ENCODE data around the gene CYP2D6.
"Not testable (repeated sequence)": the region's sequence is repeated elsewhere in the genome, so short reads cannot be mapped to it uniquely, and the experiment has no call there.

The CYP2D6 gene

GRCh38 chr22:42158456-42159132, 28.0 kb upstream of the CYP2D6 start:
- no peak for DNase-seq (ENCODE audit: extremely low read depth in 1 of 2, low read depth in 1 of 2)

GRCh38 chr22:42156598-42156997, 26.0 kb upstream of the CYP2D6 start:
- DNase-seq (ENCODE audit: extremely low read depth in 1 of 2, low read depth in 1 of 2) = no peak

GRCh38 chr22:42156121-42156520, 25.5 kb upstream of the CYP2D6 start:
- DNase-seq (ENCODE audit: extremely low read depth in 1 of 2, low read depth in 1 of 2) = no peak

GRCh38 chr22:42155053-42155543, 24.5 kb upstream of the CYP2D6 start:
- no peak for DNase-seq (ENCODE audit: extremely low read depth in 1 of 2, low read depth in 1 of 2)

DNA sequence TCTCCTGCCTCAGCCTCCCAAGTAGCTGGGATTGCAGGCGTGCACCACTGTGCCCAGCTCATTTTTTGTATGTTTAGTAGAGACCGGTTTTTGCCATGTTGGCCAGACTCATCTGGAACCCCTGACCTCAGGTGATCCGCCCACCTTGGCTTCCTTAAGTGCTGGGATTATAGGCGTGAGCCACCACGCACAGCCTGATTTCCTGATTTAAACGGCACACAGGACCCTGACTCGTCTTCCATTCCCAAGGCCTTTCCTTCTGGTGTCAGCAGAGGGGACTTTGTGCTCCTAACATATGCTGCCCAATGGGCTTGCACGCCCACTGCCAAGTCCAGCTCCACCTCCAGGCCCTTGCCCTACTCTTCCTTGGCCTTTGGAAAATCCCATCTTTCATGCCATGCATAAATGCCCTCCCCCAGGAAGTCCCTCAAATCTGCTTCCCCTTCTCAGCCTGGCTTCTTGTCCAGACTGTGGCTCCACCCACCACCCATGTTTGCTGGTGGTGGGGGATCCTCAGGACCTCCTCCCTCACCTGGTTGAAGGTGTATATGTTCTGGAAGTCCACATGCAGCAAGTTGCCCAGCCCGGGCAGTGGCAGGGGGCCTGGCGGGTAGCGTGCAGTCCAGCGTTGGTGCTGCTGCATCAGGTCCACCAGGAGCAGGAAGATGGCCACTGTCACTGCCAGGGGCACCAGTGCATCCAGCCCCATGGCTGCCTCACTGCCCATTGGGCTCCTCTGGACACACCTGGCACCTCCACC, 23.9 kb upstream of the CYP2D6 start:
- no peak for DNase-seq (ENCODE audit: extremely low read depth in 1 of 2, low read depth in 1 of 2)

DNA sequence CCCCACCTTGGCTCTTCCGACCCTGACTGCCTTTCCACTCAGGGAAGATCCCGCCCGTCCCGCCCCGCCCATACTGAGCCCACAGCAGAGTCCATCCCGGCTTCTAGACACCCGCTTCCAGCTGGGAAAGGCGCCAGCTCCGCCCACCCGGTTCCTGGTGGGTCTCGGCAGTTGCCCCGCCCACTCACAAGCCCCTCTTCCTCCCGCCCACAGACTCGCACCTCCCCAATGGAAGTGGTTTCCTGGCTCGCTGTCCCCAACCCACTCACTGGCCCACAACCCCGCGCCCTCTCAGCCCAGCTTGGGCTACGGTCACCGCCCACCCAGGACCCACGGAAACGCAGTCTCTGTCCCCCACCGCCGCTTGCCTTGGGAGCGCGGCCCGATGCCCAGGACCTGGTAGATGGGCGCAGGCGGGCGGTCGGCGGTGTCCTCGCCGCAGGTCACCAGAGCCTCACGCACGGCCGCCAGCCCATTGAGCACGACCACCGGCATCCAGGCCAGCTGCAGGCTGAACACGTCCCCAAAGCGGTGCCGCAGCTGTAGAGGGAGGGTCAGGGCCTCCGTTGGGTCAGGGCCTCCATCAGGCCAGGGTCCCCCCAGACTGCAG, 22.2 kb upstream of the CYP2D6 start:
- no peak for DNase-seq (ENCODE audit: extremely low read depth in 1 of 2, low read depth in 1 of 2)

DNA sequence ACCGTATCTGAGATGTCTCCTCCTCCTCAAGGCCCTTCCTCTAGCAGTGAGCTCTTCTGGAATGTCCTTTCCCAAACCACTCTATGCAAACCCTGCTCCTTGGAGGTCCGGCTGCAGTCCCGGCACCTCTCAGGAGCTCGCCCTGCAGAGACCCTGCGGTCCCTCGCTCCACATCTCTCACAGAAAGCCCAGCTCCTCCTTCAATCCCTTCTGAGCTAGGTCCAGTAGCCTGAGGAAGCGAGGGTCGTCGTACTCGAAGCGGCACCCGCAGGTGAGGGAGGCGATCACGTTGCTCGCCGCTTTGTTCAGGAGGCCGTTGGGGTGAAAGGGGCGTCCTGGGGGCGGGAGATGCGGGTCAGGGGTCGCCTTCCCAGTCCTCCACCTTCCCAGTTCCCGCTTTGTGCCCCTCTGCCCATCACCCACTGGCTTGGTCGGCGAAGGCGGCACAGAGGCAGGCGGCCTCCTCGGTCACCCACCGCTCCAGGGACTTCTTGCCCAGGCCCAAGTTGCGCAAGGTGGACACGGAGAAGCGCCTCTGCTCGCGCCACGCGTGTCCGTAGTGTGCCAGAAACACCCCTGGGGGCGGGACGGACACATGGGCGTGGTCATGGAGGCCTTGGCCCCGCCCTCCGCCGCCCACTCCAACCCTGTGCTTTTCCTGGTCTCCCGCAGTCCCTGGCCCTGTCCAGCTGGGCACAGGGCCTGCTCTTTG, 21.5 kb upstream of the CYP2D6 start:
- no peak for DNase-seq (ENCODE audit: extremely low read depth in 1 of 2, low read depth in 1 of 2)

DNA sequence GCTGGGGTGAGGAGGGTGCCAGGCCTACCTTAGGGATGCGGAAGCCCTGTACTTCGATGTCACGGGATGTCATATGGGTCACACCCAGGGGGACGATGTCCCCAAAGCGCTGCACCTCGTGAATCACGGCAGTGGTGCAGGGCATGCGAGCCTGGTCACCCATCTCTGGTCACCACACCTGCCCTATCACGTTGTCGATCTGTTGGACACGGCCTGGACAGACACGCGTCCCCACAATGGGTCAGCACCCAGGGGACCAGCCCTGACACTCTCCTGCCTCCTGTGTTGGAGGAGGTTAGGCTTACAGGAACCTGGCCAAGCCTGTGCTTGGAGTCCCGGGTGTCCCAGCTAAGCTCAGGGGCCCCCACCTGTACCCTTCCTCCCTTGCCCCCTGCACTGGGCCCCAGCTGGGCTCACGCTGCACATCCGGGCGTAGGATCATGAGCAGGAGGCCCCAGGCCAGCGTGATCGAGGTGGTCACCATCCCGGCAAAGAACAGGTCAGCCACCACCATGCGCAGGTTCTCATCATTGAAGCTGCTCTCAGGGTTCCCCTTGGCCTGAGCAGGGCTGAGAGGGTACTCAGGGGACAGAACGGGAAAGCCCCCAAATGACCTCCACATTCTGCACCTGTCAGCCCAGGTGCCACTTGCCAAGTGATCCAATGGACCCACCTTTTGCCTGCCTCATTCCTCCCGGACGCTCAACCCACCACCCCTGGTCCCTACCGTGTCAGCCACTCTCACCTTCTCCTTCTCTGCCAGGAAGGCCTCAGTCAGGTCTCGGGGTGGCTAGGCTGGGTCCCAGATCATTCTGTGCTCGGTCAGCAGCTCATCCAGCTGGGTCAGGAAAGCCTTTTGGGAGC, 20.3 kb upstream of the CYP2D6 start:
- DNase-seq (ENCODE audit: extremely low read depth in 1 of 2, low read depth in 1 of 2) = no peak

DNA sequence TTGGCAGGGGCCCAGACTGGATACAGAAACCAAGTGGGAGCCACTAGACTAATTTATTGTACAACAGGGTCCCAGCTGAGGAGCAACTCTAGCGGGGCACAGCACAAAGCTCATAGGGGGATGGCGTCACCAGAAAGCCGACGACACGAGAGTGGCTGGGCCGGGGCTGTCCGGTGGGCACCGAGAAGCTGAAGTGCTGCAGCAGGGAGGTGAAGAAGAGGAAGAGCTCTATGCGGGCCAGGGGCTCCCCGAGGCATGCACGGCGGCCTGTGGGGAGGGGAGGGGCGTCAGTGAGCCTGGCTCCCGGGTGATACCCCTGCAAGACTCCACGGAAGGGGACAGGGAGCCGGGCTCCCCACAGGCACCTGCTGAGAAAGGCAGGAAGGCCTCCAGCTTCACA, 19.2 kb upstream of the CYP2D6 start:
- not testable (repeated sequence) for DNase-seq (ENCODE audit: extremely low read depth in 1 of 2, low read depth in 1 of 2)

DNA sequence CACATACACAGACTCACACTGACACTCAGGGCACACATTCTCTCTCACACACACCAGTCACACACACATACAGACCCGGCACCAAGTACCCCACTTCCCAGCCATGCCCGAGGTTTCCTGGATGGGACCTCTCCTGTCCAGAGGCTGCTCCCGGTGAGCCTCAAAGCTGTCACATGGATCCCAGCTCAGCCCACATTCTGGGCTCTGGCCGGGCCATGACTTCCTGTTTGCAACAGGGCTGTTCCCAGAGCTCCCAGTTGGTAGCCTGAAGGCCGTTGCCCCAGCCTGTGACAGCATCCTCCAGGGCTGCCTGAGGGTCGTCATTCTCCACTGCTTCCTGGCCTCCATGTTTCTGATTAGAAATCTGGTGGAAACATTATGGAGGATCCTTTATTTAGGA, 14.6 kb upstream of the CYP2D6 start:
- DNase-seq (ENCODE audit: extremely low read depth in 1 of 2, low read depth in 1 of 2) = no peak

GRCh38 chr22:42143859-42144822, 13.5 kb upstream of the CYP2D6 start:
- not testable (repeated sequence) for DNase-seq (ENCODE audit: extremely low read depth in 1 of 2, low read depth in 1 of 2)

DNA sequence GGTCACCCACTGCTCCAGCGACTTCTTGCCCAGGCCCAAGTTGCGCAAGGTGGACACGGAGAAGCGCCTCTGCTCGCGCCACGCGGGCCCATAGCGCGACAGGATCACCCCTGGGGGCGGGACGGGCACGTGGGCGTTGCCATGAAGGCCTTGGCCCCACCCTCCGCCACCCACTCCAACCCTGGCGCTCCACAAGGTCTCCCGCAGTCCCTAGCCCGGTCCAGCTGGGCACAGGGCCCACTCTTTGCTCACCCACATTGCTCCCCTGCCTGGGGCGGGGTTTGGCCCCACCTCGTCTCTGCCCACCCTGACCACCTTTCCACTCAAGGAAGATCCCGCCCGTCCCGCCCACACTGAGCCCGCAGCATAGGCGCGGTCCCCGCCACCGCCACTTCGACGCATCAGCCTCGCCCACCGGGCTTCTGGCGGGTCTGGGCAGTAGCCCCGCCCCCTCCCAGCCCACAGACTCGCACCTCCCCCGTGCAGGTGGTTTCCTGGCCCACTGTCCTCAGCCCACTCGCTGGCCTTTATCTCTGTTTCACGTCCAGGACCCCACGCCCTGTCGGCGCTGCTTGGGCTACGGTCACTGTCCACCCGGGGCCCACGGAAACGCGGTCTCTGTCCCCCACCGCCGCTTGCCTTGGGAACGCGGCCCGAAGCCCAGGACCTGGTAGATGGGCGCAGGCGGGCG, 12.3 kb upstream of the CYP2D6 start:
- DNase-seq (ENCODE audit: extremely low read depth in 1 of 2, low read depth in 1 of 2) = no peak

DNA sequence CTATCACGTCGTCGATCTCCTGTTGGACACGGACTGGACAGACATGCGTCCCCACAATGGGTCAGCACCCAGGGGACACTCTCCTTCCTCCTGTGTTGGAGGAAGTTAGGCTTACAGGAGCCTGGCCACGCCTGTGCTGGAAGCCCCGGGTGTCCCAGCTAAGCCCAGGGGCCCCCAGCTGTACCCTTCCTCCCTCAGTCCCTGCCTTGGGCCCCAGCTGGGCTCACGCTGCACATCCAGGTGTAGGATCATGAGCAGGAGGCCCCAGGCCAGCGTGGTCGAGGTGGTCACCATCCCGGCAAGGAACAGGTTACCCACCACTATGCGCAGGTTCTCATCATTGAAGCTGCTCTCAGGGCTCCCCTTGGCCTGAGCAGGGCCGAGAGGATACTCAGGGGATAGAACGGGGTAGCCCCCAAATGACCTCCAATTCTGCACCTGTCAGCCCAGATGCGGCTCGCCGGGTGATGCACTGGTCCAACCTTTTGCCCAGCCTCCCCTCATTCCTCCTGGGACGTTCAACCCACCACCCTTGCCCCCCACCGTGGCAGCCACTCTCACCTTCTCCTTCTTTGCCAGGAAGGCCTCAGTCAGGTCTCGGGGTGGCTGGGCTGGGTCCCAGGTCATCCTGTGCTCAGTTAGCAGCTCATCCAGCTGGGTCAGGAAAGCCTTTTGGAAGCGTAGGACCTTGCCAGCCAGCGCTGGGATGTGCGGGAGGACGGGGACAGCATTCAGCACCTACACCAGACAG, 10.9 kb upstream of the CYP2D6 start:
- not testable (repeated sequence) for DNase-seq (ENCODE audit: extremely low read depth in 1 of 2, low read depth in 1 of 2)

GRCh38 chr22:42140153-42140552, 9.5 kb upstream of the CYP2D6 start:
- not testable (repeated sequence) for DNase-seq (ENCODE audit: extremely low read depth in 1 of 2, low read depth in 1 of 2)

- DNase-seq (ENCODE audit: extremely low read depth in 1 of 2, low read depth in 1 of 2) = not testable (repeated sequence)
Observed at GRCh38 chr22:42139508-42139907, 8.9 kb upstream of the CYP2D6 start.

- no peak for DNase-seq (ENCODE audit: extremely low read depth in 1 of 2, low read depth in 1 of 2)
Observed at GRCh38 chr22:42138972-42139371, 8.4 kb upstream of the CYP2D6 start.

GRCh38 chr22:42138122-42138770, 7.6 kb upstream of the CYP2D6 start:
- no peak for DNase-seq (ENCODE audit: extremely low read depth in 1 of 2, low read depth in 1 of 2)
